Activated T-helper 1 cell treated with anti-CD3 and anti-CD28 coated beads, Interleukin-12 subunit alpha, Interleukin-12 subunit beta, Interleukin-2, Interleukin-4 antibody, amounts not matched to agents 30 ng/mL and 10 ng/mL and 1 ng/mL, durations not matched to agents 14 hours and 24 hours and 36 hours (primary cell): Measurements from ENCODE around the gene CHAF1A. TPM values are rescaled to one million over a fixed set of nuclear protein-coding genes. Genes with fewer than 3 reads are reported as not detected.

ENCODE experiments used
- total RNA-seq: library from RNA; stranded (reverse); gene quantifications from 2 replicates; pipeline ENCODE4 v1.2.3, GENCODE V29; 2022

CHAF1A gene
- total RNA-seq, 1 donor from 2014 or later = 107 TPM

Other genes starting within 250 kb of the CHAF1A start
- gene CREB3L3, start 249.0 kb upstream of the CHAF1A start, total RNA-seq = 0.13 TPM in 1 of 2 replicates, not detected in the other
- 42.6 and 46.4 TPM in 2 replicates for gene SIRT6, start 220.1 kb upstream of the CHAF1A start, total RNA-seq
- gene ANKRD24, start 220.0 kb upstream of the CHAF1A start, total RNA-seq = 0.49 and 0.54 TPM in 2 replicates
- gene EBI3, start 173.1 kb upstream of the CHAF1A start, total RNA-seq = 43.3 and 49.7 TPM in 2 replicates
- gene YJU2, start 155.6 kb upstream of the CHAF1A start, total RNA-seq = 36.8 and 40.6 TPM in 2 replicates
- not detected in 2 replicates for gene SHD, start 123.4 kb upstream of the CHAF1A start, total RNA-seq
- gene TMIGD2, start 100.3 kb upstream of the CHAF1A start, total RNA-seq = 11.0 and 13.2 TPM in 2 replicates
- gene FSD1, start 98.0 kb upstream of the CHAF1A start, total RNA-seq = 39.1 and 46.5 TPM in 2 replicates
- gene STAP2, start 63.8 kb upstream of the CHAF1A start, total RNA-seq = 12.9 and 15.0 TPM in 2 replicates
- 15.7 and 19.3 TPM in 2 replicates for gene MPND, start 59.1 kb upstream of the CHAF1A start, total RNA-seq
- gene SH3GL1, start 2.1 kb upstream of the CHAF1A start, total RNA-seq = 50.3 and 54.2 TPM in 2 replicates
- gene UBXN6, start 55.2 kb downstream of the CHAF1A start, total RNA-seq = 49.5 and 51.0 TPM in 2 replicates
- 66.4 and 70.0 TPM in 2 replicates for gene HDGFL2, start 69.7 kb downstream of the CHAF1A start, total RNA-seq
- not detected in 2 replicates for gene PLIN4, start 115.8 kb downstream of the CHAF1A start, total RNA-seq
- not detected in 2 replicates for gene PLIN5, start 132.6 kb downstream of the CHAF1A start, total RNA-seq
- gene LRG1, start 137.4 kb downstream of the CHAF1A start, total RNA-seq = 0.27 and 0.39 TPM in 2 replicates
- not detected in 2 replicates for gene SEMA6B, start 157.0 kb downstream of the CHAF1A start, total RNA-seq
- gene TNFAIP8L1, start 236.9 kb downstream of the CHAF1A start, total RNA-seq = 13.2 and 13.7 TPM in 2 replicates